Posterior cingulate gyrus (tissue), 11 donors: ENCODE data around the gene HDAC9.

Experiments
- DNase-seq, 10 donors: peaks; one replicate each; pipeline versions ENCODE4 v3.0.0 to v3.0.0-alpha.2; 2020 to 2021; ENCODE audit warnings: mixed read lengths in 3 of 10
- intact Hi-C: fragments of 100-400 bp; cut with DNase I; formaldehyde crosslinking; loops from one replicate; pipeline ENCODE4 v1.15.1; 2023

Gene HDAC9

GRCh38 chr7:18491871-18492270 lies 3.7 kb upstream of the HDAC9 start:
- intact Hi-C loops = no loop called here
- DNase-seq = no peak

DNA sequence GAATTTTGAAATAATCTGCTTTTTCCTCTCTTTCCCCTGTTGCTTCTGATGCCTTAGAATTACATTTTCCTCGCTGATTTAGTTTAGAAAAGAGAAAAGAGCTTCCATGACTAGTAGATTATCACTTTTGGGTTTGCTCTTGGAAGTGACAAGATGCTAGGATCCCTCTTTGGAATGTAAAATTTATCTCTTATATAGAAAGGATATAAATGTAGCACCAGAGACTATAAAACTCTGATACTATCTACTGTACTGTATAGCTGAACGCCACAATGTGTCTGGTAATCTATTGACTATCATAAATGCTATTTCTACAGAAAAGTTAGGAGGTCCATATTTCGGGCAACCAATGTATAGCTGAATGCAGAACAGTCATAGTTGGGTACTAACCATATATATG lies 1.1 kb upstream of the HDAC9 start:
- intact Hi-C loops = no loop called here

GRCh38 chr7:18494821-18495408 lies 634 bp upstream of the HDAC9 start:
- intact Hi-C loops = no loop called here
- DNase-seq = peak in 7 of 10 donors; percentile 18 to 59 (median 31)

More for the DNA sequence above, 1.1 kb upstream of the HDAC9 start:
- DNase-seq = no peak

GRCh38 chr7:18496341-18496700 lies 772 bp downstream of the HDAC9 start:
- no peak for DNase-seq
- intact Hi-C loops = no loop called here

- no peak for DNase-seq
- intact Hi-C loops = no loop called here
These were observed 1.5 kb downstream of the HDAC9 start for GRCh38 chr7:18497082-18497481.

DNA sequence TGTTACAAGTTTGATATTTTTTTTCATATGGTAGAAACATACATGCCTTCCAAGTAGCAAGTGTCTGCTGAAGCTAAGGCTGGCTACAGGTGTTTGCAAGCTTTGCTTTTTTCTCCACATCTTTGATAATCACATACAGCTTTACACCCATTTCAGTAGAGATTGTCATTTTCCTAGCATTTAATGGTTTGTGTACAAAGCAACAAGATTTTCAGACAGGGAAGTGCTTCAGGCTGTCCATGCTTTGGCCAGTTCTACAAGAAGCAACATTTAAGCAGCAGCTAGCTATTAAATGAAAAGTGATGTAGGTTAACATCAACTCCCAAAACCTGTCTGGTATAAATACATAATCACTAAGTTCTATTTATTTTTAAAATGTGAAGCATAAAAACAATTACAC lies 2.3 kb downstream of the HDAC9 start:
- no peak for DNase-seq
- intact Hi-C loops = no loop called here

DNA sequence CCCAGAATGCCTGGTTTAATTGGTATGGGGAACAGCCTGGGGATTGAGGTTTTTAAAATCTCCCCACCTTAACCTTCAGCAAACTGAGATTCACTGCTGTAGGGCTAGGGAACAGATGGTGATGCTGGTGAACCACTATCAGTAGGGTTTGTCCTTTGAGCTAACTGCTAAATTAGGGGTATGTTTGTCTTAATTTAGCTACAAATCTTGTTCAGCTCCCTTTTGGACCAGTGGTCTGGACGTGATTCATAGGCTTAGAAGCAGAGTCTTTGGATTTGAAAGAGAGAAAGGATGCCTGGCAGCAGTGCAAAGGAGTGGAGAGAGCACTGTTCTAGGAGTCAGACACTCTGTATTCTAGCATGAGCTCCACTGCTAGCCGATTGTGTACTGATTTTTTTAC lies 2.8 kb downstream of the HDAC9 start:
- no peak for DNase-seq
- intact Hi-C loops = no loop called here

DNA sequence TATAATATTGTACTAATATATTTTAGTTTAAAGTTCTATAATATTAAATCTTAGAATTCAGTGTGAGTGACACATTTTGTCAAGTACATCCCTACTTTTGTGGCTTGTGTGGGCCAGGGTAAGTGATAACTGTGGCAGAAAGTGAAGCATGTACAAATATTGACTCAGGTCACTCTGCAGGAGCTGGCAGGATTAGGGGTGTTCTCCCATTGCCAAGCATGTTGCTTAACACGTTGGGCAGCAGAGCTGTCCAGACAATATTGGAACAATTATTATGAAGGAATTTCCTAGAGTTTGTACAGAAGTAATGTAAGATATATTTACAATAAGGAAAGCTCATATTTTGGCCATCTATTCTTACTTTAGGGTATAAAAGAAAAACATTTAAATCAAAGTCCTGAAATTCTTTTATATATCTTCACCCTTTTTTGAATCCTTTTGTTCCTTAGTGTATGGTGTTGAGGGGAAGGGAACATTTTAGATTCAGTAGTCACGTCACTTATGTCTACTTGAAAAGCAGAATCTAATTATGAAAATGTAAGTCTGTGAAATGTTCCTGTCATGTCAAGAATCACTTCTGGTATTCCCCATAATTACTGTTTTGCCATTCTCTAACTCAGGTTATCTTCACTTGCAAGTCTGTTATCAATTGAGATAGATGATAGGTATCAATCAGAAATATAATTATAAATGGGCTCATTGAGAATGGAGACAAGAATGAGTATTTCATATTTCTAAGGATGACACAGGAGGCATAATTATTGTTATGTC lies 4.0 kb downstream of the HDAC9 start:
- intact Hi-C loops = loop anchor here (5.0 kb wide), 1 partner anchor 63 kb away; no protein-coding TSS in a partner anchor
- no peak for DNase-seq

GRCh38 chr7:18503126-18503866 lies 7.7 kb downstream of the HDAC9 start:
- intact Hi-C loops = loop anchor here (5.0 kb wide), 1 partner anchor 59 kb away; no protein-coding TSS in a partner anchor
- DNase-seq = no peak

DNA sequence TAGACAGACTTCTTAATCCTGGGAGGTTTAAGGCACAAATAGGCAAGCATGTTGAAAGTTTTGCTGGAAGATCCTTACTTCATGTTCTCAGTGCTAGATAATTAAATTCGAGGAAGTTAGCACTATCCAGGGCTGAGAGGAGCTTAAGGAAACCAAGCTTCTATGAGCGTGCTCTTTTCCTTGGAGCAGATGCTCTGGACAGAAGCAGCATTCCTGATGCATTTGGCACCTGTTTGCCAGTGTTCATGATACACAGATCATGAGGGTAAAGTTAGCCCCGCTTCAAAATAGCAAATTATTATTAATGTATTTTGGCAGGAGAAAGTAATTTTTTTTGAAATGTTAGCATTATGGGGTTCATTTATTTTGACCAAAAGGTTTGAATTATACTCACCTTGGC lies 9.4 kb downstream of the HDAC9 start:
- no peak for DNase-seq
- intact Hi-C loops = loop anchor here (5.0 kb wide), 1 partner anchor 57 kb away; no protein-coding TSS in a partner anchor

GRCh38 chr7:18505870-18506460 lies 10.4 kb downstream of the HDAC9 start:
- intact Hi-C loops = no loop called here
- DNase-seq = no peak

- intact Hi-C loops = no loop called here
- no peak for DNase-seq
These were observed 13.2 kb downstream of the HDAC9 start for GRCh38 chr7:18508443-18509427.

GRCh38 chr7:18509481-18509880 lies 13.9 kb downstream of the HDAC9 start:
- intact Hi-C loops = no loop called here
- DNase-seq = no peak

GRCh38 chr7:18511351-18512140 lies 16.0 kb downstream of the HDAC9 start:
- DNase-seq = no peak
- intact Hi-C loops = no loop called here

GRCh38 chr7:18513343-18513742 lies 17.8 kb downstream of the HDAC9 start:
- no peak for DNase-seq
- intact Hi-C loops = no loop called here

- no peak for DNase-seq
- intact Hi-C loops = no loop called here
These were observed 19.5 kb downstream of the HDAC9 start for GRCh38 chr7:18515067-18515466.

- intact Hi-C loops = no loop called here
These were observed 22.1 kb downstream of the HDAC9 start for GRCh38 chr7:18517646-18518045.

DNA sequence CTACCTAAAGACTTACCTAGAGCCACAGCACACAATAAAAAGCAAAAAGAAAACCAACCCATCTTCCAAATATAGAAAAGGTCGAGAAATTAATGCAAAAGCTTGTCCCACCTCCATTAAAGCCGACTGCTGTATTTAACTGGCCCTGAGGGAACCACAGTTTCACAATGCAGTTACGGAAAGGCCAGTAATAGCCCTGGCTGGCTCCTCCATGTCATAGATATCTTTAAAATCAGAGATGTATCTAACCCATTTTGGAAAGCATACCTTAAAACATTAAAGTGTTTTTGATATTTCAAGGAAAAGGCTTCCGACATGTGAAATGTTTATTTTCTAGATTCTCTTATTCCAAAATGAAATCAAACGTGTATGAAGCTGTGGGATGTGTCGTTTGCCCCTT lies 23.0 kb downstream of the HDAC9 start:
- no peak for DNase-seq
- intact Hi-C loops = no loop called here

More at GRCh38 chr7:18517646-18518045, 22.1 kb downstream of the HDAC9 start:
- DNase-seq = no peak
